Measurements from ENCODE around the gene GNAQ. TPM values are rescaled to one million over a fixed set of nuclear protein-coding genes. Genes with fewer than 3 reads are reported as not detected.

GNAQ gene
- total and polyA plus RNA-seq, 2 of the 4 experiments (the other 2 are of a cell fraction) = 23.1 to 50.7 TPM

DNA sequence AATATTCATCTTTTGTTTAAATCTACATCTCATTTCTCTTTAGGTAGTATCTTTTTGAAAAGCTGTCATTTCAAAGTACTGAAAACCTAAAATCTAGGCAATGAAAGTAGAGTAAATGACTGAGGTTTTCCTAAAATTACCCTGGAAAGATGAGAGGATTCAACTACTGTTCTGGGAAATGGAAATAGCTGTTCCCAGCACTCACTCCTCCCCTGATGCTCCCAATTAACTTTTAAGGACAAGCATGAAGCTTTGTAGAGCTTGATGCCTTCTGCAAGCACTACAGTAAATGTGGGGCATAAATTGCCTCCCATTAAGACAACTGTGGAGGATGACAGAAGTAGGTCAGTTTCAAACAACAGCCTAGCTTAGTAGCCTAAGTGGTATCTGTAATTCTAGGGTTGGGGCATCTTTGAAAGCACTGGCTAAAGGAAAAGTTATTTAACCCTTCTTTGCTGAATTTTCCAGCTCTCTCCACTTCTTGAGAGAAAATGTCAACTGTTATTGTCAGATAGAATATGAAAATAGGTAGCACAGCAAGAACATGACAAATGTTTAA, 283.3 kb downstream of the GNAQ start:
- peaks cover 11% of the 10 kb centered on the region for H3K4me1 ChIP-seq (ENCODE audit: control insufficient read depth, insufficient read depth, low read length)
- H4K91ac ChIP-seq (ENCODE audit: insufficient read depth, low read depth, low read length) = no peak overlapping the region
- ChIA-PET POLR2A (ENCODE audit: unreplicated experiment) (no interaction called here), CTCF (interaction anchor here (0.5 to 1.3 kb wide), 3 partner anchors 149 to 291 kb away, joined by 3 to 5 read pairs (median 3); no protein-coding TSS in a partner anchor)
- H3K36me3 ChIP-seq (ENCODE audit: control insufficient read depth, insufficient read depth, low read length) = no peaks in the 10 kb centered on the region
- no peak overlapping the region for H2BK5ac ChIP-seq (ENCODE audit: low read depth, low read length, poor library complexity, severe bottlenecking)
- DNase-seq (no peak), ATAC-seq (ENCODE audit: low read depth) (no peak)
- H2AK5ac ChIP-seq (ENCODE audit: low read depth, low read length) = no peak overlapping the region
- H2BK20ac ChIP-seq (ENCODE audit: low read depth, low read length) = no peak overlapping the region
- no peak overlapping the region for H3K56ac ChIP-seq (ENCODE audit: extremely low read depth, insufficient read depth, low read length)
- no peak overlapping the region for H3K27ac ChIP-seq (ENCODE audit: insufficient read depth, low read length)
- H3K4me3 ChIP-seq (ENCODE audit: insufficient read depth, low read depth, low read length) = no peak overlapping the region
- TF ChIP-seq RCOR1 (IDR thresholded peaks at IDR 0.05; ENCODE audit: insufficient replicate concordance, low read length) = no peak
- TF ChIP-seq, protein P1, sequence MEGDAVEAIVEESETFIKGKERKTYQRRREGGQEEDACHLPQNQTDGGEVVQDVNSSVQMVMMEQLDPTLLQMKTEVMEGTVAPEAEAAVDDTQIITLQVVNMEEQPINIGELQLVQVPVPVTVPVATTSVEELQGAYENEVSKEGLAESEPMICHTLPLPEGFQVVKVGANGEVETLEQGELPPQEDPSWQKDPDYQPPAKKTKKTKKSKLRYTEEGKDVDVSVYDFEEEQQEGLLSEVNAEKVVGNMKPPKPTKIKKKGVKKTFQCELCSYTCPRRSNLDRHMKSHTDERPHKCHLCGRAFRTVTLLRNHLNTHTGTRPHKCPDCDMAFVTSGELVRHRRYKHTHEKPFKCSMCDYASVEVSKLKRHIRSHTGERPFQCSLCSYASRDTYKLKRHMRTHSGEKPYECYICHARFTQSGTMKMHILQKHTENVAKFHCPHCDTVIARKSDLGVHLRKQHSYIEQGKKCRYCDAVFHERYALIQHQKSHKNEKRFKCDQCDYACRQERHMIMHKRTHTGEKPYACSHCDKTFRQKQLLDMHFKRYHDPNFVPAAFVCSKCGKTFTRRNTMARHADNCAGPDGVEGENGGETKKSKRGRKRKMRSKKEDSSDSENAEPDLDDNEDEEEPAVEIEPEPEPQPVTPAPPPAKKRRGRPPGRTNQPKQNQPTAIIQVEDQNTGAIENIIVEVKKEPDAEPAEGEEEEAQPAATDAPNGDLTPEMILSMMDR (conservative IDR thresholded peaks at IDR 0.05; ENCODE audit: low read depth, low read length) = no peak
- TF ChIP-seq, protein P2, sequence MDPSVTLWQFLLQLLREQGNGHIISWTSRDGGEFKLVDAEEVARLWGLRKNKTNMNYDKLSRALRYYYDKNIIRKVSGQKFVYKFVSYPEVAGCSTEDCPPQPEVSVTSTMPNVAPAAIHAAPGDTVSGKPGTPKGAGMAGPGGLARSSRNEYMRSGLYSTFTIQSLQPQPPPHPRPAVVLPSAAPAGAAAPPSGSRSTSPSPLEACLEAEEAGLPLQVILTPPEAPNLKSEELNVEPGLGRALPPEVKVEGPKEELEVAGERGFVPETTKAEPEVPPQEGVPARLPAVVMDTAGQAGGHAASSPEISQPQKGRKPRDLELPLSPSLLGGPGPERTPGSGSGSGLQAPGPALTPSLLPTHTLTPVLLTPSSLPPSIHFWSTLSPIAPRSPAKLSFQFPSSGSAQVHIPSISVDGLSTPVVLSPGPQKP (IDR thresholded peaks at IDR 0.05; ENCODE audit: borderline replicate concordance, low read depth, low read length) = no peak
- TF ChIP-seq, protein P3, sequence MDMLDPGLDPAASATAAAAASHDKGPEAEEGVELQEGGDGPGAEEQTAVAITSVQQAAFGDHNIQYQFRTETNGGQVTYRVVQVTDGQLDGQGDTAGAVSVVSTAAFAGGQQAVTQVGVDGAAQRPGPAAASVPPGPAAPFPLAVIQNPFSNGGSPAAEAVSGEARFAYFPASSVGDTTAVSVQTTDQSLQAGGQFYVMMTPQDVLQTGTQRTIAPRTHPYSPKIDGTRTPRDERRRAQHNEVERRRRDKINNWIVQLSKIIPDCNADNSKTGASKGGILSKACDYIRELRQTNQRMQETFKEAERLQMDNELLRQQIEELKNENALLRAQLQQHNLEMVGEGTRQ (IDR thresholded peaks at IDR 0.05; ENCODE audit: low read depth, low read length) = no peak
- TF ChIP-seq CHD1 (IDR thresholded peaks at IDR 0.05; ENCODE audit: low read depth, low read length) = no peak
- no peak for TF ChIP-seq CEBPB (IDR thresholded peaks at IDR 0.05; ENCODE audit: low read depth, low read length)
- no peak for TF ChIP-seq NFE2L2 (IDR thresholded peaks at IDR 0.05; ENCODE audit: low read depth, low read length)
- TF ChIP-seq RFX5 (IDR thresholded peaks at IDR 0.05; ENCODE audit: low read depth, low read length) = no peak
- TF ChIP-seq MAFK (IDR thresholded peaks at IDR 0.05; ENCODE audit: low read depth, low read length) = no peak
- TF ChIP-seq POLR2A (IDR thresholded peaks at IDR 0.05; ENCODE audit: low read depth, low read length) = no peak
- no peak for TF ChIP-seq BHLHE40 (IDR thresholded peaks at IDR 0.05; ENCODE audit: low read depth, low read length)
- no peak for TF ChIP-seq RAD21 (IDR thresholded peaks at IDR 0.05; ENCODE audit: low read length)
- TF ChIP-seq MXI1 (IDR thresholded peaks at IDR 0.05; ENCODE audit: borderline replicate concordance, low read depth, low read length) = no peak
- TF ChIP-seq MAZ (IDR thresholded peaks at IDR 0.05; ENCODE audit: borderline replicate concordance, low read depth, low read length) = no peak
- no peak for TF ChIP-seq SMC3 (IDR thresholded peaks at IDR 0.05; ENCODE audit: low read depth, low read length)
- TF ChIP-seq FOS (IDR thresholded peaks at IDR 0.05; ENCODE audit: low read depth, low read length) = no peak
- intact Hi-C loops (cut with micrococcal nuclease) (loop anchor here (10.0 kb wide), 1 partner anchor 163 kb away; no protein-coding TSS in a partner anchor), dilution Hi-C loops (cut with HindIII; ENCODE audit: low sequenced_read_pairs, unreplicated experiment) (no loop called here), in situ Hi-C loops (cut with MboI; ENCODE audit: low sequenced_read_pairs) (loop anchor here (5.0 kb wide), 1 partner anchor 311 kb away; no protein-coding TSS in a partner anchor)
- H3K4me2 ChIP-seq (ENCODE audit: low read depth, low read length) = no peak overlapping the region
- no peak overlapping the region for H2BK15ac ChIP-seq (ENCODE audit: low read depth, low read length)
- peak overlapping the region; percentile 25; the same call in 1 of the 2 replicates for H4K5ac ChIP-seq (ENCODE audit: low read depth, low read length)
- peaks cover 7% of the 10 kb centered on the region for H3K9me1 ChIP-seq (ENCODE audit: insufficient read depth, low read length)
- H3K14ac ChIP-seq (replicated peaks; ENCODE audit: low read depth, low read length) = no peak overlapping the region
- H3K23ac ChIP-seq (ENCODE audit: low read depth, low read length) = no peak overlapping the region
- H3K4ac ChIP-seq (ENCODE audit: low read depth, low read length) = no peak overlapping the region
- H3K9ac ChIP-seq (ENCODE audit: low read depth, low read length) = no peak overlapping the region
- H4K8ac ChIP-seq (ENCODE audit: low read depth in 2 of 2, low read length in 2 of 2) = no peak overlapping the region
- peak overlapping the region; percentile 28; the same call in 1 of the 2 replicates for H3K18ac ChIP-seq (ENCODE audit: low read depth, low read length)
- peaks cover 3 to 7% of the 10 kb centered on the region in 2 experiments; a peak in 3 of 4 replicates for H3K79me1 ChIP-seq (ENCODE audit: low read depth in 1 of 2, low read length in 2 of 2)
- no TSS peak for BruUV-seq (replicated peaks)
- H2AFZ ChIP-seq (replicated peaks; ENCODE audit: low read length, poor library complexity) = no peak overlapping the region
- H2AK9ac ChIP-seq (replicated peaks; ENCODE audit: low read depth, low read length, poor library complexity) = no peak overlapping the region
- H3K9me3 ChIP-seq (ENCODE audit: control insufficient read depth, insufficient read depth, low read length) = no peaks in the 10 kb centered on the region
- peaks cover 4% of the 10 kb centered on the region; the same call in 1 of the 2 replicates for H4K20me1 ChIP-seq (ENCODE audit: insufficient read depth, low read length)
- no peak overlapping the region for H2BK120ac ChIP-seq (ENCODE audit: low read depth, low read length)
- no peaks in the 10 kb centered on the region for H3K27me3 ChIP-seq (ENCODE audit: control insufficient read depth, insufficient read depth, low read length)

Measured in IMR-90 (cell line).